ENCODE results near the gene PFN4. TPM values are rescaled to one million over a fixed set of nuclear protein-coding genes. Genes with fewer than 3 reads are reported as not detected.
A peak's percentile ranks its signal among the peaks of the same experiment; 100 is the strongest.

PFN4 gene
- total and polyA plus RNA-seq, 2 of the 4 experiments (the other 2 are of a cell fraction): 0.36 to 0.48 TPM

DNA sequence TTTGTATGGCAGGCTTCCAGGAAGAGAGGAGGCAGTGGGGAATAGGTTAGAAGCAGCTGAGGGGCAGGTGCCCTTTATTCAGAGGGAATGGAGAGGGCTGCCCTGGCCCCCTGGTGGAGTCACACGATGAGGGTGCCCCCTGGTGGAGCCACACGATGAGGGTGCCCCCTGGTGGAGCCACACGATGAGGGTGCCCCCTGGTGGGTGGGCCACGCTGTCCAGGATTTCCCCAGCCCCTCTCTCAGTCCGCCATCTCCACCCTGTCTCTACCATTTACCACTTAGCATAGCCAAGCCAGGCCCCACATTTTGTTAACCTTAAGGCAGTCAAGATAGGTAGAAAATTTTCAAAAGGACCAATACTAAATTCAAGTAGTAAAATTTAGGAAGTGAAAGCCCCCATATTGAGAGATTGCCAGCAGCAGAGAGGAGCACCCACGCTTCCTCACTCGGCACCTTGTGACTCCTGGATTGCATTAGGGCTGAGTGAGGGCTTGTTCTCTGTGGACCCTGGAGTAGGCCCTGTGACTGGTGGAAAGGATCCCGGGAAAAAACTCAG is 41.4 kb upstream of the PFN4 start:
- Histone ChIP-seq H2AK5ac (ENCODE audit: low read depth, low read length) (no peak overlapping the region), H4K20me1 (ENCODE audit: insufficient read depth, low read length) (no peaks in the 10 kb centered on the region), H2BK20ac (ENCODE audit: low read depth, low read length) (no peak overlapping the region), H3K4me1 (ENCODE audit: control insufficient read depth, insufficient read depth, low read length) (no peaks in the 10 kb centered on the region), H3K36me3 (ENCODE audit: control insufficient read depth, insufficient read depth, low read length) (no peaks in the 10 kb centered on the region), H3K9me1 (ENCODE audit: insufficient read depth, low read length) (no peaks in the 10 kb centered on the region; the same call in 1 of the 2 replicates), H3K9ac (ENCODE audit: low read depth, low read length) (no peak overlapping the region), H3K27ac (ENCODE audit: insufficient read depth, low read length) (no peak overlapping the region), H3K4me3 (ENCODE audit: insufficient read depth, low read depth, low read length) (no peak overlapping the region), H4K8ac (ENCODE audit: low read depth in 2 of 2, low read length in 2 of 2) (no peak overlapping the region), H3K18ac (ENCODE audit: low read depth, low read length) (no peak overlapping the region), H2AFZ (replicated peaks; ENCODE audit: low read length, poor library complexity) (no peak overlapping the region), H2BK120ac (ENCODE audit: low read depth, low read length) (no peak overlapping the region), H3K27me3 (ENCODE audit: control insufficient read depth, insufficient read depth, low read length) (no peaks in the 10 kb centered on the region; the same call in 1 of the 2 replicates), H3K4ac (ENCODE audit: low read depth, low read length) (no peak overlapping the region), H3K4me2 (ENCODE audit: low read depth, low read length) (no peak overlapping the region), H2AK9ac (replicated peaks; ENCODE audit: low read depth, low read length, poor library complexity) (no peak overlapping the region), H3K14ac (replicated peaks; ENCODE audit: low read depth, low read length) (no peak overlapping the region), H3K9me3 (ENCODE audit: control insufficient read depth, insufficient read depth, low read length) (no peaks in the 10 kb centered on the region), H3K23ac (ENCODE audit: low read depth, low read length) (no peak overlapping the region), H2BK15ac (ENCODE audit: low read depth, low read length) (no peak overlapping the region), H3K56ac (ENCODE audit: extremely low read depth, insufficient read depth, low read length) (no peak overlapping the region), H4K91ac (ENCODE audit: insufficient read depth, low read depth, low read length) (no peak overlapping the region), H4K5ac (ENCODE audit: low read depth, low read length) (no peak overlapping the region), H3K79me1 (ENCODE audit: low read depth in 1 of 2, low read length in 2 of 2) (no peaks in the 10 kb centered on the region), H2BK5ac (ENCODE audit: low read depth, low read length, poor library complexity, severe bottlenecking) (no peak overlapping the region)
- DNase-seq (no peak), ATAC-seq (ENCODE audit: low read depth) (peak; percentile 46)
- TF ChIP-seq, protein P1, sequence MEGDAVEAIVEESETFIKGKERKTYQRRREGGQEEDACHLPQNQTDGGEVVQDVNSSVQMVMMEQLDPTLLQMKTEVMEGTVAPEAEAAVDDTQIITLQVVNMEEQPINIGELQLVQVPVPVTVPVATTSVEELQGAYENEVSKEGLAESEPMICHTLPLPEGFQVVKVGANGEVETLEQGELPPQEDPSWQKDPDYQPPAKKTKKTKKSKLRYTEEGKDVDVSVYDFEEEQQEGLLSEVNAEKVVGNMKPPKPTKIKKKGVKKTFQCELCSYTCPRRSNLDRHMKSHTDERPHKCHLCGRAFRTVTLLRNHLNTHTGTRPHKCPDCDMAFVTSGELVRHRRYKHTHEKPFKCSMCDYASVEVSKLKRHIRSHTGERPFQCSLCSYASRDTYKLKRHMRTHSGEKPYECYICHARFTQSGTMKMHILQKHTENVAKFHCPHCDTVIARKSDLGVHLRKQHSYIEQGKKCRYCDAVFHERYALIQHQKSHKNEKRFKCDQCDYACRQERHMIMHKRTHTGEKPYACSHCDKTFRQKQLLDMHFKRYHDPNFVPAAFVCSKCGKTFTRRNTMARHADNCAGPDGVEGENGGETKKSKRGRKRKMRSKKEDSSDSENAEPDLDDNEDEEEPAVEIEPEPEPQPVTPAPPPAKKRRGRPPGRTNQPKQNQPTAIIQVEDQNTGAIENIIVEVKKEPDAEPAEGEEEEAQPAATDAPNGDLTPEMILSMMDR (conservative IDR thresholded peaks at IDR 0.05; ENCODE audit: low read depth, low read length): peak; percentile 76
- peak; percentile 59 for TF ChIP-seq SMC3 (IDR thresholded peaks at IDR 0.05; ENCODE audit: low read depth, low read length)
- peak; percentile 56 for TF ChIP-seq RAD21 (IDR thresholded peaks at IDR 0.05; ENCODE audit: low read length)
- no peak for TF ChIP-seq MAZ (IDR thresholded peaks at IDR 0.05; ENCODE audit: borderline replicate concordance, low read depth, low read length)
- BruUV-seq (replicated peaks): no TSS peak
- in situ Hi-C loops (cut with MboI; ENCODE audit: low sequenced_read_pairs) (no loop called here), dilution Hi-C loops (cut with HindIII; ENCODE audit: low sequenced_read_pairs, unreplicated experiment) (no loop called here), intact Hi-C loops (cut with micrococcal nuclease) (no loop called here)
- ChIA-PET POLR2A (ENCODE audit: unreplicated experiment) (no interaction called here), CTCF (no interaction called here)
- WGBS, 2 experiments (ENCODE audit: extremely low coverage in 2 of 2, insufficient read length in 1 of 2): no CpG with 5 or more reads among the region's 8 CpGs
